Tibial nerve (tissue), 4 donors: ENCODE data around the gene ASTN2.

Experiments used
- CTCF ChIP-seq, 5 experiments: fragments of 200-600 bp in 3 of 5; fragments of 450-650 bp in 2 of 5; sonication (generic) in 3 of 5; IDR thresholded peaks; one replicate each; pipeline ENCODE4 v1.5.1; 2016 to 2019; ENCODE audit warnings: antibody characterized with exemption in 5 of 5, mild to moderate bottlenecking in 3 of 5, moderate library complexity in 2 of 5
- EP300 ChIP-seq, 2 donors: sonication (generic); formaldehyde crosslinking; IDR thresholded peaks; one replicate each; pipeline ENCODE4 v1.6.1; 2017; ENCODE audit warnings: antibody characterized with exemption in 2 of 2, mild to moderate bottlenecking in 1 of 2
- POLR2A ChIP-seq, 2 donors: fragments of 450-650 bp; IDR thresholded peaks; one replicate each; pipeline ENCODE4 v1.6.1; 2017; ENCODE audit warnings: antibody characterized with exemption in 2 of 2, mild to moderate bottlenecking in 2 of 2, moderate library complexity in 2 of 2

- TF ChIP-seq CTCF (IDR thresholded peaks at IDR 0.05) (no peak), EP300 (IDR thresholded peaks at IDR 0.05) (no peak), POLR2A (IDR thresholded peaks at IDR 0.05) (no peak)
Measured at GRCh38 chr9:117323390-117323789, 91.5 kb downstream of the ASTN2 start.
